GM10248 (cell line): Measurements from ENCODE around the gene PGAM4.

ENCODE experiments used
- CTCF ChIA-PET: fragments of 300-600 bp; sonication (Branson Sonifier 250); formaldehyde crosslinking; extraction: SDS; loops from one replicate; lab custom pipeline; 2021; ENCODE audit warnings: antibody characterized with exemption; lab: Yijun Ruan, JAX
- POLR2A ChIA-PET: fragments of 350-650 bp; sonication (Branson Sonifier 250); formaldehyde crosslinking; extraction: SDS; loops from one replicate; lab custom pipeline; 2020; ENCODE audit warnings: antibody characterized with exemption; lab: Yijun Ruan, JAX
- DNase-seq: peaks from one replicate; pipeline ENCODE4 v3.0.0; 2012; ENCODE audit errors: extremely low spot score
- TF ChIP-seq, protein P1 (sequence below): IDR thresholded peaks from 2 replicates; pipeline ENCODE4 v1.5.1; 2012; ENCODE audit warnings: mild to moderate bottlenecking, low read depth; ENCODE audit errors: extremely low read depth, missing control alignments, control extremely low read depth

The PGAM4 gene

DNA sequence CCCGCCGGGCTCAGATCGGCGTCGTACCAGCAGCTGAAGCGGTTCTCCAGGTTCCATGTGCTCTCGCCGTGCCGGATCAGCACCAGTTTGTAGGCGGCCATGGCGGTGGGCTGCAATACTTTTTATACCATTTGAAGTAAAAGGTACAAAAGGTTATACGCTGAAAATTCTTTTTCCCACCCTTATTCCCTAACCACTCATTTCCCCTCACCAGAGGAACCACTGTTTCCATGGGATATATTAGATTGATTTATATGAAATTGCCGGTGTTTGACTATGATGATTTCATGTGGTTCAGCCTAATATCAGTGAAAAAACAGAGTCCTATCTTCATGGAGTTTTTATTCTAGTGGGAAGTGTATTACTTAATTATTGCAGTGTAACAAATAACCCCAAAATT is at the start of gene PGAM4:
Gene PGAM4 (minus strand): TSS at position 101 of the 400 bp plus-strand sequence. CDS start 0 bp downstream, at position 101.
- CTCF ChIA-PET: no interaction called here

DNA sequence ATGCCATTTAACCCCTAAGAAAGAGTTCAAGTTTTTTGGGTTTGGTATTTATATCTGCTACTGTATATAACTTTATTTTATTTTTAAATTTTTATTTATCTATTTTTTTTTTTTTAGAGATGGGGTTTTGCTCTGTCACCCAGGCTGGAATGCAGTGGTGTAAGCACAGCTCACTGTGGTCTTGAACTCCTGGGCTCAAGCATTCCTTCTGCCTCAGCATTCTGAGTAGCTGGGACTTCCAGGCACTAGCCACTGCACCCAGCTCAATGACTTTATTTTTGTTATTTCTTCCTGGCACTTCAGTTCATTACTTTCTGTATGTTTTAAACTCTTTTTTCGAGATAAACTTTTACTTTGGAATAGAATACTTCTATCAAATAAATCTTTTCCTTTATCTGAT is 42.4 kb upstream of the PGAM4 start:
- TF ChIP-seq, protein P1, sequence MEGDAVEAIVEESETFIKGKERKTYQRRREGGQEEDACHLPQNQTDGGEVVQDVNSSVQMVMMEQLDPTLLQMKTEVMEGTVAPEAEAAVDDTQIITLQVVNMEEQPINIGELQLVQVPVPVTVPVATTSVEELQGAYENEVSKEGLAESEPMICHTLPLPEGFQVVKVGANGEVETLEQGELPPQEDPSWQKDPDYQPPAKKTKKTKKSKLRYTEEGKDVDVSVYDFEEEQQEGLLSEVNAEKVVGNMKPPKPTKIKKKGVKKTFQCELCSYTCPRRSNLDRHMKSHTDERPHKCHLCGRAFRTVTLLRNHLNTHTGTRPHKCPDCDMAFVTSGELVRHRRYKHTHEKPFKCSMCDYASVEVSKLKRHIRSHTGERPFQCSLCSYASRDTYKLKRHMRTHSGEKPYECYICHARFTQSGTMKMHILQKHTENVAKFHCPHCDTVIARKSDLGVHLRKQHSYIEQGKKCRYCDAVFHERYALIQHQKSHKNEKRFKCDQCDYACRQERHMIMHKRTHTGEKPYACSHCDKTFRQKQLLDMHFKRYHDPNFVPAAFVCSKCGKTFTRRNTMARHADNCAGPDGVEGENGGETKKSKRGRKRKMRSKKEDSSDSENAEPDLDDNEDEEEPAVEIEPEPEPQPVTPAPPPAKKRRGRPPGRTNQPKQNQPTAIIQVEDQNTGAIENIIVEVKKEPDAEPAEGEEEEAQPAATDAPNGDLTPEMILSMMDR: no peak
- ChIA-PET CTCF (interaction anchor here (0.7 to 1.4 kb wide), 3 partner anchors 14 to 127 kb away, joined by 3 to 4 read pairs (median 4); no protein-coding TSS in a partner anchor), POLR2A (no interaction called here)
- DNase-seq: no peak

More for the DNA sequence above, at the start of gene PGAM4:
- TF ChIP-seq, protein P1: no peak
- POLR2A ChIA-PET: no interaction called here
- DNase-seq: no peak

DNA sequence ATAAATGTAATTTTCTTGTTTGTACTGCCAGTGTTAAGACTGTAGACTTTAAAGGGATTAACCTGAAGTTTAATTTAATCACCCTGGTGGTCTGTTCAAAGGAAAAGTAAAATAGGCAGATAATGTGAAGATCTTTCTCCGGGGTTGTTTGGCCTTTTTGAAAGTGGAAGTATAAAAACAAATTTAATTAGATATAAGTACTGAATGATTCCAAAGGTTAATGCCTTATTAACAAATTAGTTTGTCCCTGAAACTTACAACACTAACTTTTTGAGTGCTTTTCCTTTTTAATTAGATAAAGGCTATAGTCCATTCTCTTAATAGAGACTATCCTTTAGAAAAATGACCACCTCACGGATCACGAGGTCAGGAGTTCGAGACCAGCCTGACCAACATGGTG is 10.4 kb upstream of the PGAM4 start:
- CTCF ChIA-PET: no interaction called here
- POLR2A ChIA-PET: no interaction called here
- TF ChIP-seq, protein P1: no peak
- no peak for DNase-seq

DNA sequence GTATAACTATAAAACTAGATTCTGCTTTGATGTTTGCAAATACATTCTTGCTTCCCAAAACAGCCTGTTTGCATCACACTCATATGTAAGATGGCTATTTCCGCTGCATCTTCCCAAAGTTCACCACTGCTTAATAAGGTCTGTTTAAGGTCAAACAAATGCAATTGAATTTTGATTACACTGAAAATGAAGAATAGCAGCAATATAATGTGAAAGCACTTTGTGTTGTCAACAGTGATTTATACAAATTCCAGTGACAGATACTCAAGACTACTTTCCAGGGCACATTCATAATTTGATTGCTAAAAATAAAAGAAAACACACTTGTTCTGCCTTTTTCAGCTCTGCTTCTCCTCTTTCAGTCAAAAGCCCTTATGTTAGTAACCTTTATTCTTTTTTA is 8.1 kb upstream of the PGAM4 start:
- TF ChIP-seq, protein P1: no peak
- ChIA-PET POLR2A (no interaction called here), CTCF (interaction anchor here (1.1 kb wide), 1 partner anchor 52 kb away, joined by 5 read pairs; no protein-coding TSS in a partner anchor)
- DNase-seq: no peak

DNA sequence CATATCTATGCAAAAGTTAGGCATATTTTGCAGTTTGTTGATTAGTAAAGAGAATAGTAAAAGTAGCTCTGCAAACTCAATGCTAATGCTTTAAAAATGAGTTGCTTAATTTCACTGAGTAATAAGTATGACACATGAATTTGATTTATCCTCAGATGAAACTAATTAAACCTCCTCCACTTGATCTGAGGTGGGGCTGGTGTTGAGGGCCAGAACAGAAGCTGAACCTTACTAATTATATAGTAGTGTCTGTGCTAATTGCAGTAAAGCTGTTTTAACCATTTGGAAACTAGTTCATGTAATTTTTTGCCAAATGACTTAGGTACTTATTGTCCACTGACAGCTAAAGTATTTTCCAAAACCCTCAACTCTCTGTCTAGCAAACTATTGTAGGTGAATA is 7.7 kb upstream of the PGAM4 start:
- ChIA-PET POLR2A (no interaction called here), CTCF (interaction anchor here (1.1 kb wide), 1 partner anchor 52 kb away, joined by 5 read pairs; no protein-coding TSS in a partner anchor)
- TF ChIP-seq, protein P1: no peak
- DNase-seq: no peak

DNA sequence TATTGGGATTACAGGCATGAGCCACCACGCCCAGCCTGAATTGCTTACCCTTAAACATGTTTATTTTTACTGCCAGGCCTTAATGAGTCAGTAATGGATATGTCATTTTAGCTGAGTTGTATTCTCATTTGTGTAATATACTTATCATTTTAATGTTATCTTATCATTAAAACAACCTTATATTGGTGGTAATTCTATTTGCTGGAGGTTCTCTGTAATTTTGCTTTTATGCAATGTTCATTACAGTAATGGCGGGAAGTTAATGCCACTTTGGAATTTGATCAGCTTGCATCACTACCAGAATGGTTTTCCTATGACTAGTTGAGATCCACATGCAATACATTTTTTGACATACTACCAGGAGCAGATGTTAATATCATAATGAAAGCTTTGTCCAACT is 6.3 kb upstream of the PGAM4 start:
- DNase-seq: no peak
- ChIA-PET CTCF (no interaction called here), POLR2A (no interaction called here)
- TF ChIP-seq, protein P1: no peak
